GM12878 (cell line): ENCODE measurements around the gene TMEM109. TPM values are rescaled to one million over a fixed set of nuclear protein-coding genes. Genes with fewer than 3 reads are reported as not detected.
A peak's percentile ranks its signal among the peaks of the same experiment; 100 is the strongest.

ENCODE experiments used
- ATAC-seq: fragments of 200-7000 bp; cut with Tn5 transposase; 3 replicates; pipeline ENCODE4 v1.9.1; 2020; ENCODE audit warnings: mild to moderate bottlenecking, moderate library complexity
- BruUV-seq: library from RNA; stranded (reverse); fragments of 400-500 nt; replicated peaks from 2 replicates; lab custom pipeline; 2021; lab: Mats Ljungman, UMichigan
- CTCF ChIA-PET: fragments of 300-600 bp; sonication (Branson Sonifier 250); formaldehyde crosslinking; extraction: SDS; loops from one replicate; lab custom pipeline; 2021; ENCODE audit warnings: inconsistent platforms; lab: Yijun Ruan, JAX
- POLR2A ChIA-PET: fragments of 350-600 bp; formaldehyde crosslinking; extraction: SDS; loops from one replicate; lab custom pipeline; 2021; ENCODE audit warnings: inconsistent platforms; lab: Charles Lee
- RAD21 ChIA-PET: fragments of 300-600 bp; sonication (Branson Sonifier 250); formaldehyde crosslinking; loops from one replicate; lab custom pipeline; 2023; ENCODE audit warnings: antibody characterized with exemption; ENCODE audit not compliant: unreplicated experiment; lab: Charles Lee
- SMC1A ChIA-PET: fragments of 300-600 bp; sonication (Branson Sonifier 250); formaldehyde crosslinking; loops from one replicate; lab custom pipeline; 2023; ENCODE audit not compliant: unreplicated experiment, uncharacterized antibody; lab: Charles Lee
- DNase-seq: peaks from one replicate; pipeline ENCODE4 v3.0.0-alpha.2; 2011; ENCODE audit warnings: low read depth, low spot score
- FAIRE-seq: peaks from 3 replicates; lab custom pipeline; 2011; peaks lifted over from hg19 to GRCh38; lab: Jason Lieb, UNC
- H2AFZ ChIP-seq: 2 replicates; pipeline ENCODE4 v1.6.0; 2011; ENCODE audit warnings: low read depth, low read length, control low read depth; ENCODE audit not compliant: control insufficient read depth
- H3K27ac ChIP-seq: 2 replicates; pipeline ENCODE4 v1.5.1; 2011; ENCODE audit warnings: control low read depth; ENCODE audit not compliant: control insufficient read depth, insufficient read depth
- H3K27me3 ChIP-seq, 2 experiments: replicated peaks in 1 of 2; 2 replicates each; pipeline versions ENCODE4 v1.6.0 to v1.6.1; 2011; ENCODE audit warnings: low read length in 1 of 2; ENCODE audit not compliant: control insufficient read depth in 2 of 2, insufficient read depth in 2 of 2
- H3K36me3 ChIP-seq, 2 experiments: 2 replicates each; pipeline ENCODE4 v1.5.1; 2011; ENCODE audit warnings: low read length in 1 of 2; ENCODE audit not compliant: control insufficient read depth in 2 of 2, insufficient read depth in 2 of 2
- H3K4me1 ChIP-seq: 2 replicates; pipeline ENCODE4 v1.6.1; 2011; ENCODE audit warnings: mild to moderate bottlenecking, low read length, moderate library complexity, mixed read lengths; ENCODE audit not compliant: control insufficient read depth, insufficient read depth
- H3K4me2 ChIP-seq: 2 replicates; pipeline ENCODE4 v1.6.0; 2011; ENCODE audit warnings: control low read depth; ENCODE audit not compliant: control insufficient read depth, insufficient read depth
- H3K4me3 ChIP-seq: fragments of 200-600 bp; sonication (generic); 2 replicates; pipeline ENCODE4 v1.5.1; 2016
- H3K79me2 ChIP-seq: 2 replicates; pipeline ENCODE4 v1.6.0; 2011; ENCODE audit warnings: low read length; ENCODE audit not compliant: control insufficient read depth, insufficient read depth
- H3K9ac ChIP-seq: 2 replicates; pipeline ENCODE4 v1.8.0; 2011; ENCODE audit warnings: low read length, control low read depth, mixed read lengths; ENCODE audit not compliant: control insufficient read depth, insufficient read depth
- H3K9me3 ChIP-seq: replicated peaks from 3 replicates; pipeline ENCODE4 v1.5.1; 2011; ENCODE audit warnings: mild to moderate bottlenecking, low read length; ENCODE audit not compliant: control insufficient read depth, insufficient read depth
- H4K20me1 ChIP-seq: 2 replicates; pipeline ENCODE4 v1.6.0; 2011; ENCODE audit not compliant: control insufficient read depth, insufficient read depth
- NR2F1 ChIP-seq: fragments of 450-650 bp; conservative IDR thresholded peaks from 2 replicates; pipeline ENCODE4 v1.6.1; 2017; ENCODE audit warnings: mild to moderate bottlenecking
- POLR2A ChIP-seq: IDR thresholded peaks from 2 replicates; pipeline ENCODE4 v1.6.1; 2011; ENCODE audit warnings: low read depth, mild to moderate bottlenecking, low read length
- ZNF274 ChIP-seq: IDR thresholded peaks from one replicate; pipeline ENCODE4 v1.8.0; 2011; ENCODE audit not compliant: insufficient read length, insufficient read depth
- WGBS: methylation state at CpG from one replicate; pipeline ENCODE4 v1.1.6; 2016; ENCODE audit warnings: low lambda C conversion rate; ENCODE audit not compliant: insufficient replicate concordance, insufficient coverage; ENCODE audit errors: missing lambda C conversion rate; 5-methylcytosine and 5-hydroxymethylcytosine counted together
- in situ Hi-C: fragments of 300-500 bp; cut with MboI; formaldehyde crosslinking; loops from 9 replicates; pipeline ENCODE4 v1.14.3; 2018; ENCODE audit warnings: mixed read lengths
- intact Hi-C: fragments of 100-400 bp; cut with micrococcal nuclease; formaldehyde crosslinking; loops from one replicate; pipeline ENCODE4 v1.14.2; 2022; ENCODE audit not compliant: unreplicated experiment
- polyA plus RNA-seq, 11 experiments: library from polyadenylated mRNA; depleted of rRNA in 4 of 11; unstranded in 6 of 11; stranded (reverse) in 5 of 11; fragments of >200 nt; fragmentation: Nextera tagmentation in 4 of 11; fragmentation: Illumina TruSeq in 1 of 11; extraction: Ambion mirVana in 4 of 11; extraction: Trizol in 1 of 11; gene quantifications; 1 replicate in 1 of 11; 2 replicates in 10 of 11; pipeline versions ENCODE4 v1.2.1 to v1.2.3, GENCODE V29; 2011 to 2016; ENCODE audit warnings: inconsistent platforms in 2 of 11, missing spikeins in 2 of 11, low read depth in 1 of 11
- total RNA-seq, 4 experiments: library from RNA; depleted of rRNA in 3 of 4; stranded (reverse); fragments of >200 nt in 3 of 4; fragmentation: Illumina TruSeq in 1 of 4; extraction: Trizol in 1 of 4; gene quantifications; 2 replicates each; pipeline versions ENCODE4 v1.2.1 to v1.2.3, GENCODE V29; 2013 to 2021

Gene TMEM109
- total and polyA plus RNA-seq, 10 of the 15 experiments (the other 5 are each of a cell fraction or from before 2014, with no cell fraction given): 21.9 to 199 (median 85.2) TPM

DNA sequence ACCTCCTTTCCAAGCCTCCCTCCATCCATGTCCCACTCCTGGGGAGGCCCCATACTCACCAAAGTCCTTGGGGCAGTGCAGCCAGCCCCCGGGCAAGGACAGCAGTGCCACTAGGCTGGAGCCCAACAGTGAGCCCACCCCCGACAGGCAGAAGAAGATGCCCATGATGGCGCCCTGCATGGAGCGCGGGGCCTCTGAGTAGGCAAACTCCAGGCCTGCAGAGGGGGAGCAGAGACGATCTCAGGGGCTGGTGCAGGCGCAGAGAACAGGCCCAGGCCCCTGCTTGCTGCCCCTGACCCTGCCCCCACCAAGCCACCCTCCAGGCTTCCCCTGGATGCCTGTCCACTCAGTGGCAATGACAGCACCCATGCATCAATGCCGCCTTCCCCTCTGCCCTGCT is 23.9 kb downstream of the TMEM109 start:
- no peaks in the 10 kb centered on the region for H3K79me2 ChIP-seq
- H3K4me1 ChIP-seq: peaks cover 11% of the 10 kb centered on the region
- intact Hi-C loops: no loop called here
- ATAC-seq (no peak), FAIRE-seq (no peak), DNase-seq (no peak)
- CTCF ChIA-PET: no interaction called here
- RAD21 ChIA-PET: no interaction called here
- H3K9ac ChIP-seq: no peak overlapping the region
- no peak for TF ChIP-seq ZNF274
- in situ Hi-C loops: no loop called here
- H3K27ac ChIP-seq: no peak overlapping the region
- no peaks in the 10 kb centered on the region for H3K27me3 ChIP-seq
- BruUV-seq: no TSS peak
- H2AFZ ChIP-seq: no peak overlapping the region
- H4K20me1 ChIP-seq: no peaks in the 10 kb centered on the region
- H3K4me2 ChIP-seq: no peak overlapping the region
- no peaks in the 10 kb centered on the region for H3K9me3 ChIP-seq
- POLR2A ChIA-PET: no interaction called here
- peaks cover 24 to 29% of the 10 kb centered on the region in 2 experiments for H3K36me3 ChIP-seq
- 94% methylated on average over 8 of the region's 8 CpGs for WGBS
- H3K4me3 ChIP-seq: no peak overlapping the region
- SMC1A ChIA-PET: no interaction called here

DNA sequence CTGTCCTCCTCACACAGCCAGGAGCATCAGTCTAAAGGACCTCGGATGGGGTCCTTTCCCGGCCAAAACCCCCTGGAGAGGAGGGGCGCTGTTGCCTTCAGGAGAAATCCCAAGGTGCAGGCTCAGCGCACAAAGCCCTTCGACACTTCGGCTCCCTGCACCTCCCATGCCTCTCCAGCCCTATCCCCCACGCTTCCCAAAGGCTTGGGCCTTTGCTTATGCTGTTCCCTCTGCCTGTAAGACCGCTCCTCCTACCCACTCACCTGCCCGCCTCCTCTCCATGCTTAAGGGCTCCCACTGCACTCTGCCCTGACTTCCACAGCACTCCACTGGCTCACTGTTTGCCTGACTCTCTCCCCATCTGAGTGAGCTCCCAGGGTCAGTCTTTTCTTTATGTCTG is 24.5 kb downstream of the TMEM109 start:
- DNase-seq (no peak), FAIRE-seq (no peak), ATAC-seq (no peak)
- CTCF ChIA-PET: no interaction called here
- H3K4me1 ChIP-seq: peaks cover 8% of the 10 kb centered on the region
- SMC1A ChIA-PET: interaction anchor here (1.6 kb wide), 1 partner anchor 19 kb away, joined by 3 read pairs; no protein-coding TSS in a partner anchor
- H4K20me1 ChIP-seq: no peaks in the 10 kb centered on the region
- in situ Hi-C loops (no loop called here), intact Hi-C loops (no loop called here)
- BruUV-seq: no TSS peak
- H3K4me2 ChIP-seq: no peak overlapping the region
- H3K9me3 ChIP-seq: no peaks in the 10 kb centered on the region
- H3K4me3 ChIP-seq: no peak overlapping the region
- H3K27ac ChIP-seq: no peak overlapping the region
- H2AFZ ChIP-seq: no peak overlapping the region
- 86% methylated on average over 9 of the region's 9 CpGs for WGBS
- POLR2A ChIA-PET: no interaction called here
- RAD21 ChIA-PET: no interaction called here
- no peak for TF ChIP-seq NR2F1
- TF ChIP-seq POLR2A: peak; percentile 42; the same call in 1 of the 2 replicates
- H3K9ac ChIP-seq: no peak overlapping the region
- peaks cover 25 to 32% of the 10 kb centered on the region in 2 experiments for H3K36me3 ChIP-seq
- H3K79me2 ChIP-seq: no peaks in the 10 kb centered on the region
- H3K27me3 ChIP-seq: no peaks in the 10 kb centered on the region
